ENCODE data around the gene LILRA6. TPM values are rescaled to one million over a fixed set of nuclear protein-coding genes. Genes with fewer than 3 reads are reported as not detected.
"Not testable (repeated sequence)": the region's sequence is repeated elsewhere in the genome, so short reads cannot be mapped to it uniquely, and the experiment has no call there.

The LILRA6 gene
- total RNA-seq, 1 experiment from 2014 or later = 0.08 TPM

DNA sequence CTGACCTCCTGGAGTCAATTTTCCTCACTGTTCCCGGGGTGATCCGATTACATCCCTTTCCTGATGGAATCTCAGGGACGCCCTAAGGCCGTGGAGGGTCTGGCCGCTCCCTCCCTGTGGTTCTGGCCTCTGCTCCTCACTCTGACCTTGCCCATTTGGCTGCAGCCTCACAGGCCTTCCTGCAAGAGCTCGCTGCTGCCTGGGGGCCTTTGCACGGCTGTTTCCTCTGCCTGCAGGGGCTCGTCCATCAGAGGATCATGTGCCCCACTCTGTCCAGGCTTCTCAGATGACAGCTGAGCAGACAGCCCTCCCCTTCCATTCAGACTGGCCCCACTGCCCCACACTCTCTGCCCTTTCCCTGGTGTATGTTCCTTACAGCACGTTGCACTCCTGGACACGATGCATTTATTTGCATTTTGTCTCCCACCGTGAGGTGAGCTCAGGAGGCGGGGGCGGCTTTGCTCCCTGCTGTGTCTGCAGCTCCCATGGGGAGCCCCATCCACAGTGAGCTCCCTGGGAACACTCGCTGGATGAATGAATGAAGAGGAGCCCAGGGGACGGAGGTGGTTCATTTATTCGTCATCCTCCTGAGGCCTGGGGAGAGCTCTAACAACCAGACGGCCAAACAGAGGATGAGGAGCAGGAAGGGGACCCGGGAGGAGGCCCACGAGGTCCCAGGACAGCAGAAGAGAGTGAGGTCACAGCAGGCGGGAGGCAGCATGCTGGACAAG is 24.9 kb downstream of the LILRA6 start:
- intact Hi-C loops (cut with micrococcal nuclease; ENCODE audit: unreplicated experiment); H3K9me3 ChIP-seq (ENCODE audit: control insufficient read depth, insufficient read depth, low read depth, low read length); POLR2A ChIA-PET; H3K27me3 ChIP-seq (ENCODE audit: control insufficient read depth, insufficient read depth, low read length); H3K4me1 ChIP-seq (ENCODE audit: control insufficient read depth, insufficient read depth, low read length); H3K4me3 ChIP-seq (ENCODE audit: low read depth in 2 of 2, low read length in 2 of 2); H3K36me3 ChIP-seq (ENCODE audit: control insufficient read depth, insufficient read depth, low read length); H3K27ac ChIP-seq (ENCODE audit: low read length); ATAC-seq; DNase-seq (ENCODE audit: low read depth, low spot score); in situ Hi-C loops (cut with HindIII; ENCODE audit: low pct_unique_long_range_greater_than_20kb, low sequenced_read_pairs); BruUV-seq (replicated peaks): not testable (repeated sequence)
- CTCF ChIA-PET = interaction anchor here (0.6 kb wide), 2 partner anchors 37 to 86 kb away, joined by 5 to 6 read pairs; no protein-coding TSS in a partner anchor

DNA sequence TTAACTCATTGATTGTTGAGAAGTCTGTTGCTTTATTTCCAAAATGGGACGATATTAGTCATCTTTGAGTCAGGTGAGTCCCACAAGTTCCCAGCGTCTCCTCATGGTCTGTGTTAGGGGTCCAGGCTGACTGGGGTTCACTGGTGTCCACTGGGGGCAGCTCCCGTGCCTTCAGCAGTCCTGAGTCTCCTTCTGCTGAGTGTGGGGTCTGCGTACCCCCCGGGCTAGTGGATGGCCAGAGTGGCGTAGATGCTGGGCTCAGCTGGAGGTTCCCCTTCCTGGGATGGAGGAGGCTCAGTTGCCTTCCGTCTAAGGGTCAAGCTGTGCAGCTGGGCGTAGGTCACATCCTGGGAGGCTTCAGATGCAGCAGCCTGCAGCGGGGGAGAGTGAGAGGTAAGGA is 25.7 kb downstream of the LILRA6 start:
- ChIA-PET CTCF (interaction anchor here (0.6 to 0.7 kb wide), 2 partner anchors 38 to 269 kb away, joined by 4 to 6 read pairs; no protein-coding TSS in a partner anchor), POLR2A (interaction anchor here (0.6 to 1.1 kb wide), 2 partner anchors 27 to 158 kb away, joined by 3 to 4 read pairs; partner anchors contain the start of gene MBOAT7)
- no TSS peak for BruUV-seq (replicated peaks)
- Histone ChIP-seq H3K36me3 (ENCODE audit: control insufficient read depth, insufficient read depth, low read length) (no peaks in the 10 kb centered on the region), H3K27me3 (ENCODE audit: control insufficient read depth, insufficient read depth, low read length) (no peaks in the 10 kb centered on the region), H3K4me1 (ENCODE audit: control insufficient read depth, insufficient read depth, low read length) (peaks cover 5% of the 10 kb centered on the region; the same call in 1 of the 2 replicates), H3K4me3 (ENCODE audit: low read depth in 2 of 2, low read length in 2 of 2) (no peak overlapping the region), H3K27ac (ENCODE audit: low read length) (no peak overlapping the region), H3K9me3 (ENCODE audit: control insufficient read depth, insufficient read depth, low read depth, low read length) (no peaks in the 10 kb centered on the region)
- intact Hi-C loops (cut with micrococcal nuclease; ENCODE audit: unreplicated experiment) = no loop called here
- ATAC-seq = no peak
- no peak for TF ChIP-seq POLR2AphosphoS5 (IDR thresholded peaks at IDR 0.05; ENCODE audit: low read depth, low read length)
- TF ChIP-seq, protein P1, sequence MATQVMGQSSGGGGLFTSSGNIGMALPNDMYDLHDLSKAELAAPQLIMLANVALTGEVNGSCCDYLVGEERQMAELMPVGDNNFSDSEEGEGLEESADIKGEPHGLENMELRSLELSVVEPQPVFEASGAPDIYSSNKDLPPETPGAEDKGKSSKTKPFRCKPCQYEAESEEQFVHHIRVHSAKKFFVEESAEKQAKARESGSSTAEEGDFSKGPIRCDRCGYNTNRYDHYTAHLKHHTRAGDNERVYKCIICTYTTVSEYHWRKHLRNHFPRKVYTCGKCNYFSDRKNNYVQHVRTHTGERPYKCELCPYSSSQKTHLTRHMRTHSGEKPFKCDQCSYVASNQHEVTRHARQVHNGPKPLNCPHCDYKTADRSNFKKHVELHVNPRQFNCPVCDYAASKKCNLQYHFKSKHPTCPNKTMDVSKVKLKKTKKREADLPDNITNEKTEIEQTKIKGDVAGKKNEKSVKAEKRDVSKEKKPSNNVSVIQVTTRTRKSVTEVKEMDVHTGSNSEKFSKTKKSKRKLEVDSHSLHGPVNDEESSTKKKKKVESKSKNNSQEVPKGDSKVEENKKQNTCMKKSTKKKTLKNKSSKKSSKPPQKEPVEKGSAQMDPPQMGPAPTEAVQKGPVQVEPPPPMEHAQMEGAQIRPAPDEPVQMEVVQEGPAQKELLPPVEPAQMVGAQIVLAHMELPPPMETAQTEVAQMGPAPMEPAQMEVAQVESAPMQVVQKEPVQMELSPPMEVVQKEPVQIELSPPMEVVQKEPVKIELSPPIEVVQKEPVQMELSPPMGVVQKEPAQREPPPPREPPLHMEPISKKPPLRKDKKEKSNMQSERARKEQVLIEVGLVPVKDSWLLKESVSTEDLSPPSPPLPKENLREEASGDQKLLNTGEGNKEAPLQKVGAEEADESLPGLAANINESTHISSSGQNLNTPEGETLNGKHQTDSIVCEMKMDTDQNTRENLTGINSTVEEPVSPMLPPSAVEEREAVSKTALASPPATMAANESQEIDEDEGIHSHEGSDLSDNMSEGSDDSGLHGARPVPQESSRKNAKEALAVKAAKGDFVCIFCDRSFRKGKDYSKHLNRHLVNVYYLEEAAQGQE (IDR thresholded peaks at IDR 0.05; ENCODE audit: insufficient read depth in 1 of 2, low read depth in 2 of 2, low read length in 1 of 2) = no peak
- TF ChIP-seq TCF7L2 (IDR thresholded peaks at IDR 0.05; ENCODE audit: low read depth, low read length) = no peak
- TF ChIP-seq SIN3A (IDR thresholded peaks at IDR 0.05; ENCODE audit: borderline replicate concordance, insufficient read depth, low read depth, low read length) = no peak
- TF ChIP-seq, protein P2, sequence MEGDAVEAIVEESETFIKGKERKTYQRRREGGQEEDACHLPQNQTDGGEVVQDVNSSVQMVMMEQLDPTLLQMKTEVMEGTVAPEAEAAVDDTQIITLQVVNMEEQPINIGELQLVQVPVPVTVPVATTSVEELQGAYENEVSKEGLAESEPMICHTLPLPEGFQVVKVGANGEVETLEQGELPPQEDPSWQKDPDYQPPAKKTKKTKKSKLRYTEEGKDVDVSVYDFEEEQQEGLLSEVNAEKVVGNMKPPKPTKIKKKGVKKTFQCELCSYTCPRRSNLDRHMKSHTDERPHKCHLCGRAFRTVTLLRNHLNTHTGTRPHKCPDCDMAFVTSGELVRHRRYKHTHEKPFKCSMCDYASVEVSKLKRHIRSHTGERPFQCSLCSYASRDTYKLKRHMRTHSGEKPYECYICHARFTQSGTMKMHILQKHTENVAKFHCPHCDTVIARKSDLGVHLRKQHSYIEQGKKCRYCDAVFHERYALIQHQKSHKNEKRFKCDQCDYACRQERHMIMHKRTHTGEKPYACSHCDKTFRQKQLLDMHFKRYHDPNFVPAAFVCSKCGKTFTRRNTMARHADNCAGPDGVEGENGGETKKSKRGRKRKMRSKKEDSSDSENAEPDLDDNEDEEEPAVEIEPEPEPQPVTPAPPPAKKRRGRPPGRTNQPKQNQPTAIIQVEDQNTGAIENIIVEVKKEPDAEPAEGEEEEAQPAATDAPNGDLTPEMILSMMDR (IDR thresholded peaks at IDR 0.05) = no peak
- in situ Hi-C loops (cut with HindIII; ENCODE audit: low pct_unique_long_range_greater_than_20kb, low sequenced_read_pairs) = no loop called here
- no peak for DNase-seq (ENCODE audit: low read depth, low spot score)

DNA sequence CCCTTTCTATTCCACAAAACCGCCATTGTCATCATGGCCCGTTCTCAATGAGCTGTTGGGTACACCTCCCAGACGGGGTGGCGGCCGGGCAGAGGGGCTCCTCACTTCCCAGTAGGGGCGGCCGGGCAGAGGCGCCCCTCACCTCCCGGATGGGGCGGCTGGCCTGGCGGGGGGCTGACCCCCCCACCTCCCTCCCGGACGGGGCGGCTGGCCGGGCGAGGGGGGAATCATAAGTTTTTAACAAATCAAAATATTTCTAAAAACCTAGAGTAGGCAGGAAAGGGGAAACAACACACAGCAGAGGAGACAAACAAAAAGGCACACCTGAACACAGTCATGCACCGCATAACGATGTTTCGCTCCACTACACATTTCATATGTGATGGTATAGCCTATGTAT is 27.9 kb downstream of the LILRA6 start:
- POLR2A ChIA-PET; H3K27ac ChIP-seq (ENCODE audit: low read length); in situ Hi-C loops (cut with HindIII; ENCODE audit: low pct_unique_long_range_greater_than_20kb, low sequenced_read_pairs); BruUV-seq (replicated peaks); H3K36me3 ChIP-seq (ENCODE audit: control insufficient read depth, insufficient read depth, low read length); H3K4me3 ChIP-seq (ENCODE audit: low read depth in 2 of 2, low read length in 2 of 2); intact Hi-C loops (cut with micrococcal nuclease; ENCODE audit: unreplicated experiment); H3K9me3 ChIP-seq (ENCODE audit: control insufficient read depth, insufficient read depth, low read depth, low read length); ATAC-seq; H3K27me3 ChIP-seq (ENCODE audit: control insufficient read depth, insufficient read depth, low read length); DNase-seq (ENCODE audit: low read depth, low spot score); CTCF ChIA-PET: not testable (repeated sequence)
- H3K4me1 ChIP-seq (ENCODE audit: control insufficient read depth, insufficient read depth, low read length) = peaks cover 18% of the 10 kb centered on the region

DNA sequence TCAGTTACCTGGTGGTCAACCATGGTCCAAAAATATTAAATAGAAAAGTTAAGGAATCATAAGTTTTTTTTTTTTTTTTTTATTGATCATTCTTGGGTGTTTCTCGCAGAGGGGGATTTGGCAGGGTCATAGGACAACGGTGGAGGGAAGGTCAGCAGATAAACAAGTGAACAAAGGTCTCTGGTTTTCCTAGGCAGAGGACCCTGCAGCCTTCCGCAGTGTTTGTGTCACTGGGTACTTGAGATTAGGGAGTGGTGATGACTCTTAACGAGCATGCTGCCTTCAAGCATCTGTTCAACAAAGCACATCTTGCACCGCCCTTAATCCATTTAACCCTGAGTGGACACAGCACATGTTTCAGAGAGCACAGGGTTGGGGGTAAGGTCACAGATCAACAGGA is 28.4 kb downstream of the LILRA6 start:
- DNase-seq (ENCODE audit: low read depth, low spot score); H3K9me3 ChIP-seq (ENCODE audit: control insufficient read depth, insufficient read depth, low read depth, low read length); H3K36me3 ChIP-seq (ENCODE audit: control insufficient read depth, insufficient read depth, low read length); BruUV-seq (replicated peaks); H3K27ac ChIP-seq (ENCODE audit: low read length); in situ Hi-C loops (cut with HindIII; ENCODE audit: low pct_unique_long_range_greater_than_20kb, low sequenced_read_pairs); ATAC-seq; H3K4me3 ChIP-seq (ENCODE audit: low read depth in 2 of 2, low read length in 2 of 2); intact Hi-C loops (cut with micrococcal nuclease; ENCODE audit: unreplicated experiment); H3K27me3 ChIP-seq (ENCODE audit: control insufficient read depth, insufficient read depth, low read length): not testable (repeated sequence)
- POLR2A ChIA-PET = interaction anchor here (0.6 kb wide), 2 partner anchors 22 to 340 kb away, joined by 6 to 14 read pairs; no protein-coding TSS in a partner anchor
- H3K4me1 ChIP-seq (ENCODE audit: control insufficient read depth, insufficient read depth, low read length) = peaks cover 23% of the 10 kb centered on the region
- CTCF ChIA-PET = interaction anchor here (0.6 kb wide), 1 partner anchor 46 kb away, joined by 3 read pairs; no protein-coding TSS in a partner anchor
